ENCODE data around the gene PM20D1.
"Not testable (repeated sequence)": the region's sequence is repeated elsewhere in the genome, so short reads cannot be mapped to it uniquely, and the experiment has no call there.

The PM20D1 gene

DNA sequence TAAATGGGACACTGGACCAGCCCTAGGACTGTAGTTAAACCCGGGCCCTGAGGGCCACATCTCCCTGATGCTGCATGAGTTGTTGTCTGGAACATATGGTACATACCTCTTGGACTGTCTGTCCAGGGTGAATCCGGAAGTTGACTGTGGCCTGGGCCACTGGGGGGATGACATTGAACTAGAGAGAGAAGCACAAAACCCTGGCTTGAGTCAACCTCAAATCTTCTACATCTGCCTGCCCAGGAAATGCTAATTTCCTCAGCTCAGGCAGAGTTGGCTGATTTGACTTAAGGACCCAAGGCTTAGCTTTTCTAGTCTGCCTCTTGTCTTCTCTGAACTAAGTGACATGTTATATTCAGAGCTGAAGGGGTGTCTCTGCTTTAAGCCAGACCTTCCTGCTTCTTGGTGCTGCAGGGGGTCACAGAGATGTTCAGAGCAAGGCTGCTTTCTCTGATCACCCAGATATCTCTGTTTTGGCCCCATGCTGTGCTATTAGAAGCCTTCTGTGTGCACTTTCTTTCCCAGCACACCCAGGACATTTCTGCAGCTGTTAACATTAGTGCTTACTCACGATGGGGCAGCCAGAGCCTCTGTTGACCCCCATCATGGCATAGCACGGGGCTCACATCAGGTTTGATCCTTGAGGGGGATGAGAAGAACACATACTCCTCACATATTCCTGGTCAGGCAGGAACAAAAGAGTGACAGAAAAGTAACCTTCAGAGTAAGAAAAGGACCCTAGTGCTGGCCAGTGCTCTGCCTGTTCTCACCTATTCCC is 9.6 kb downstream of the PM20D1 start:
- DNase-seq (ENCODE audit: low read depth, low spot score): no peak

DNA sequence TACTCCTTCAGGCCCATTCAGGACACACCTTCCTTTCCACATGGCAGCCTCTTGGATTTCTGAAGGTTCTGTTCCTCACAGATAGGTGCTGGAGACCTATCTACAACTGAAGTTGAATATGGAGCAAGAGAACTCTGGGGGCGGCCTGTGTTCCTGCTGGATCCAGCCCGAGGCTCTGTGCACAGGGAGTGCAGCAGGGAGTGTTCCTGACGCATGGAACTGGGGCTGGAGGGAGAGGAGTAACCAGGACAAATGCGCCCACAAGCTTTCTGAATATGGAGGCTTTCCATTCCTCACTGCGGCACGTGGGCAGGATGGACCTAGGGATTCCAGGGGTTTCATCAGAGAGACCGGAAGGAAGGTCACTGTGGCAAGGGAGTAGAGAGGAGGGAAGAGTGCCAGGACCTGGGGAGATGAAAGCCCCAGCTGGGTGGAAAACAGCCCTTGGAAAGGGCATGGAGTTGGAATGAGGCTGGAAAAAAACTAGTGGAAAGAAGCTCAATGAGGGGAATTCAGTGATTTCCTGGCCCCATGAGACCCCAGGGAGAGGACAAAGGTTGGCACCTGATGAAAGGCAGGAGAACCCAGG is 12.5 kb downstream of the PM20D1 start:
- no peak for DNase-seq (ENCODE audit: low read depth, low spot score)

DNA sequence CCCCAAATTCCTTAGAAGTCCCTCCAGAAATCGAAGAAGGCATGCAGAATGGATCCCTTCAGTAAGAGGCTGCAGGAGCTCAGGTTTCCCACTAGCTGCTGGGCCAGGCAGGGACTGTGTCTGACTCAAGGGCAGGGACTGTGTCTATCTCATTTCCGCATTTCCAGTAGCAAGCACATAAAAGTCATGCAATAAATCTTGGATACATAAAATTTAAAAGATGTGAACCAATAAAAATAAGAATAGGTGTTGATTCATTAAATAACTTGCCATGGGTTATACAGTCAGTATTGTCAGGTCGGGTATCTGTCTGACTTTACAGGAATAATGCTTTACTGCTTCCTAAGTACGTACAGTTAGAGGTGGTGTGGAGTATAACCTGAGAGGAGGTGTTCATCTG is 15.2 kb downstream of the PM20D1 start:
- no peak for DNase-seq (ENCODE audit: low read depth, low spot score)

DNA sequence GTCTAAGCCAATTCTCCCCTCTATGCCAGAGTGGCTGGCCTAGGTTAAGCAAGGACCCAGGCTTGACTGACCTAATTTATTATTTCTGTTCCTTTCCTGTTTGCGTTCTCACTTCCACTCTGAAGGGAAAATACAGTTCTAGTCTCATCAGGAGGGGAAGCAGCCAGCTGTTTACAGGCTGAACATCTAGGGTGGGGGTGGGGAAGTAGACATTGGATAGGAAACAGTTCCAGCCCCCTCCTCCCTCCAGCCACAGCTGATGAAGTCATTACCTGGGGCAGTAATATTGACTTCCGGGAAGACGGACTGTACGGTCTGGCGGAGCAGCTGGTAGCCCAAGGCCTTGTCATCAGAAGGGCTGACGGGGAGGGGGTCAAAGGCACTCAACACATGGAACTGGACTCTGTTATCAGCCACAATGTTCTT is 17.6 kb downstream of the PM20D1 start:
- no peak for DNase-seq (ENCODE audit: low read depth, low spot score)

DNA sequence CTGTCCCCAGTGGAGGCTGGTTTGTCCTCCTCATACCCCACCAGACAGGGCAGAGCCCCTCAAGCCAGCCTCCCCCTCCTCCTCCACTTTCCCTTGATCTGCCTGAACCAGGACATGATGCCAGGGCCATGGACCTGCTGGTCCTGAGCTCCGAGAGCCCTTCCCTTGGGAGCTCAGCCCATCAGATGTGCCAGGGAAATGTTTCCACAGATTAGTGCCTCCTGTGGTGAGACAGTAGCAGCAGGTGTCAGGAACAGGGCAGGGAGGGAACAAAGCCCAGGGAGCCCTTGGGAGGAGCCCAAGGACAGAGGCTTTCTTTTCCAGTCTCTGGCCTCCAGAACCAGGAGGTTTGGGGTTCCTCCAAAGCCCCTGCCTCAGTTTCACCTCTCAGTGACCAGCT is 22.3 kb downstream of the PM20D1 start:
- no peak for DNase-seq (ENCODE audit: low read depth, low spot score)

DNA sequence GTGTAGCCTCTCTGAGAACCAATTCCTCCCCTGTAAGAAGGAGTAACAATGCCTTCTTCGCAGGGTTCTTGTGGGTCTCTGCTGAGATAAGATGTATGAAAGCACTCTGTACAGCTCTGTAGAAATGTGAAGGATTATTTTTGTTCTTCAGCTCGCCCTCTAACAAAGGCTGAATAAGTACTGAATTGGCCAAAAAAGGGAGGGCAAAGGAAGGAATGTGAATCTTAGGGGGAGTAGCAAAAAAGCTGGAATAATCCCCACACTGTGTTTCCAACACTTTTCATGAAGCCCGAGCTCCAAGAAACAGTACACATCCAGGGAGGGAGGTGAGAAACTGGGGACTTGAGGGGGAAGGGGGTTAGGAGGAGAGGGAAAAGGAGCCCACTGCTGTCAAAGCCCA is 22.9 kb downstream of the PM20D1 start:
- DNase-seq (ENCODE audit: low read depth, low spot score): no peak

DNA sequence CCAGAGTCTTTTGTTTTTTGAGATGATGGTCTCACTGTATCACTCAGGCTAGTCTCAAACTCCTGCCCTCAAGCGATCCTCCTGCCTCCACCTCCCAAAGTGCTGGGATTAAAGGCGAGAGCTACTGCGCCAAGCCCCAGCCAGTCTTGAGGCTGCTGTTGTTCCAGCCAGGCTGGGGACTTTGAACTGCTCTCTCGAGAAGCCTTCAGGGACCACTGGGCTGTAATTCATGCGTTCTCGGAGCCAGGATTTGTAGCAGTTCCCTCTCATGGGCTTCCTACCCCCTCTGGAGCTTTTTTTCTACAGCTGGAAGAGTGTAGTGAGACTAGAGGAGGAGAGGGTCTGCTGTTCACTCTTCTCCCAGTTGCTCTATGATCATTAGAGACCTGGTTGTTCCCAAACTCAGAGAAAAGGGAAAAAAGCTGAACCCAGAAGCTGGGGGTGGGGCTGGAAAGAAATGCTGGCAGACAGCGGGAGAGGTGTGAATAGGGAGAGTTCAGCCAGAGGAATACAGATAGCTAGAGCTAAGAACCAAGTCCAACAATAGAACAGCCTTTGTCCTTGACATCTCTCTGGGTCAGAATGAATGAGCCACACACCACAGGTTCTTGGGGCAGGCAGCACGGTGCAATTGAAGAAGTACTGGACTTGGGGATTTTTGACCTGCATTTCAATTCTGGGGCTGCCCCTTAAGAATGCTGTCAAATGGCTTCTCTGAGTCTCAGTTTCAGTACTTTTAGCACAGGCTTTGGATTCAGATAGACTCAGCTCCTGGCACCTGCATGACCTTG is 23.7 kb downstream of the PM20D1 start:
- DNase-seq (ENCODE audit: low read depth, low spot score): no peak

DNA sequence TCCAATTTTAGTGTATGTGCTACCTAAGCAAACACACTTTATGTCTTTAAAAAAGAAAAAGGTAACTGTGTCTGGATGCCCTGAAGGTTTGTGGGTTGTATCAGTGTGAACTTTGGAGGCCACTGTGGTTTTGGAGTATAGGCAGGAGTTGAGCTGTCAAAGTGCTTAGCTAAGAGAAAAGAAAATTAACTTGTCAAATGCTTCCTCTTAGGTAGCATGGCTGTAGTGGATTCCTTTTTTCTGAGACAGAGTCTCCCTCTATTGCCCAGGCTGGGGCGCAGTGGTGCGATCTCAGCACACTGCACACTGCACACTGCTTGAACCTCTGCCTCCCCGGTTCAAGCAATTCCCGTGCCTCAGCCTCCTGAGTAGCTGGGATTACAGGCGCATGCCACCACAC is 25.8 kb downstream of the PM20D1 start:
- no peak for DNase-seq (ENCODE audit: low read depth, low spot score)

DNA sequence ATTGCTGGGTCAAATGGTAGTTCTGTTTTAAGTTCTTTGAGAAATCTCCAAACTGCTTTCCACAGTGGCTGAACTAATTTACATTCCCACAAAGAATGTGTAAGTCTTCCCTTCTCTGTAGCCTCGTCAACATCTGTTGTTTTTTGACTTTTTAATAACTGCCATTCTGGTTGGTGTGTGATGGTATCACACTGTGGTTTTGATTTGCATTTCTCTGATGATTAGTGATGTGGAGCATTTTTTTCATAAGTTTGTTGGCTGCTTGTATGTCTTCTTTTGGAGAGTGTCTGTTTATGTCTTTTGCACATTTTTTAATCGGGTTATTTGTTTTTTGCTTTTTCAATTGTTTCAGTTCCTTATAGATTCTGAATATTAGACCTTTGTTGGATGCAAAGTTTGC is 26.7 kb downstream of the PM20D1 start:
- not testable (repeated sequence) for DNase-seq (ENCODE audit: low read depth, low spot score)

DNA sequence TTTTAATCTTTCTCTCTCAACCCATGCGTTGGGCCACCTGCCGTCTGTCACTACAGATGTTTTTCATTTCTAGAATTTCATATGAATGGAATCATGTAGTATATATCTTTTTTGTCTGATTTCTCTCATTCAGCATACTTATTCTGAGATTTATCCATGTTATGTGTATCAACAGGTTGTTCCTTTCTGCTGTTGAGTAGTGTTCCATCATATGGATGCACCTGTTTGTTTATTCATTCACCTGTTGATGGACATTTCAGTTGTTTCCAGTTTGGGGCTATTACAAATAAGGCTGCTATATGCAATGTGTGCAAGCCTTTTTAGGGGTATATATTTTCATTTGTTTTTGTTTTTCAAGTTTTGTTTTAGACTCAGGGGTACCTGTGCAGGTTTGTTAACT is 27.5 kb downstream of the PM20D1 start:
- DNase-seq (ENCODE audit: low read depth, low spot score): no peak

DNA sequence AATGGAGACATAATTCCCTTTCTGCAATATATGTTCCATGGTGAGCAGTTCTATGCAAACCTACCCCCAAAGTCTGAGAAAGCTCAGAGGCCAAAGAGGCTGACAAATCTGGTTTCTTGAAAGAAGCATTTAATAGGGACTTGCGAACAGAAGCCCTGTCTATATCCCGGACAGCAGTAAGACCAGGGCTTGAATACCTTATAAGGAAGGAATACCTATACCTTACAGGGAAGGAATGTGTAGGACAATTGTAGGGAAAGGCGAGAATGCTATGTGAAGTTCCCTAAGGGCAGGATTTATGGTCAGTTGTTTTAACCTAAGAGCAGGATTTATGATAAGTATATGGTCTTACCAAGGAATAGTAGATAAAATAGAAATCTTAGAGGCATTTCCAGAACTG is 31.9 kb downstream of the PM20D1 start:
- no peak for DNase-seq (ENCODE audit: low read depth, low spot score)

DNA sequence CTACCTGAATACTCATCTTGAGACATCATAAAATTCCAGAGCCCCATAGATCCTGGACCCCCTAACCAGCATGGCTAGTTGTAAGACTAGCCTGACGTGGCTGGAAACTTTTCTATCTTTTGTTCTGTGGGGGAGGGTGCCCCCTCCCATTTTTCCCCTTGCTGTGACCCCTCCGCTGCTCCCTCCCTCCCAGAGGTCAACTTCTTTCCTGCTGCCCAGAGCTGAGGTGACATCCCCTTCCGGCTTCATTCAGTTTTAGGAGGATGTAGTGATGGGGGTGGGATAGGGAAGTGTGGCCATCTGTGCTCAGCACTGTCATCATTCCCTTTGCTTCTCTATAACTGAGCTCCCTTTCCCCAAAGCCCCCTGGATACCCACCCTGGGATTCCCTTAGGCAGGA is 32.6 kb downstream of the PM20D1 start:
- no peak for DNase-seq (ENCODE audit: low read depth, low spot score)

DNA sequence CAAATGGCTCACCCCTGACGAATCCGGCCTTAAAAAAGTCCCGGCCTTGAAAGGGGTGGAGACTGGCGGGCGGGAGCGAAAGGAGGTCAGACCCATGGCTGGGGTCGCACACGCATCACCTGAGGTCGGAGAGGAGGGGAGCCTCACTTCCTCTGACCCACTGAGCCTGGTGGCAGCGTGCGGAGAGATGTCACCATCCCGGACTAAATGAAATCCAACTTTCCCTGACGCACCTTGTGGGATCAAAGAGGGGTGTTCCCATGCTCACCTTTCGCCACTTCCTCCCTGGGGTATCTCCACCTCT is 36.2 kb downstream of the PM20D1 start:
- DNase-seq (ENCODE audit: low read depth, low spot score): no peak

DNA sequence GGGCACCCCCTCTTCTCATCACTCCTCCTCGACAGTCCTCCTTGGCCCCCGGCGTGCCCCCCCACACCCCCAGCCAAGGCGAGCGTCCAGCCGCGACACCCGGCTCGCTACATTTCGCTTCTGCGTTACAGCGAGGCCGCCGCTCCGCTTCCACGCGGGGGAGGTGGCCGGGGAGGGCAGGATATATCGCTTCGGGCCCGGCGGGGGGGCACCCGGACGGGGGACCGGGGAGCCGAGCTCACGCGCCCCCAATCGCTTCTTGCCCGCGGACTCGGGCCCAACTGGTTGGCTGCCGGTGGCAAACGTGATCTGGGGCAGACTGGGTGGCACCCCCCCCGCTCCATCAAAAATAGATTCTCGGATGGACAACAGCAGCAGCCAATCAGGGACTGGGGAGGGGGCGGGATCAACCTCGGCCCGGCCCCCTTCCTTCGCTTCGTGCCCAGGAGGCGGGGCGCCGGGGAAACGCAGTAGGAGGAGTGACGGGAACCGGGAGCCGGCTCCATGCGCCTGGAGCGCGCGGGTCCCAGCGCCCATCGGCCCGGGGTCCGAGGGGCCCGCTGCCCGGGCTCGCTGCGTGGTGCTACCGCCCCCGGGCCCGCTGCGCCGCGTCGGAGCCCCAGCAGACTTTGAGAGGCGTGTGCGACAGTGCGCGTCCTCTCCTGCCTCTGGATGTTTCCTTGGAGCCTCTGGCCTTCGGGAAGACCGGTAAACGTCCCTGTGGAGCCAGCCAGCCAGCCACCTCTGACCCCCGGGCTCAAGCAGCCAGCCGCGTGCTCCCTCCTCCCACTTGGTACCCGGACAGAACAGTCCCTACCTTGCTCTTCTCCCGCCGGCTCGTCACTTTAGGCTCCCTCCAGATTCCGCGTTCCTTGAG is 36.8 kb downstream of the PM20D1 start, which contains the start of gene SLC41A1:
Gene SLC41A1, minus strand, starts transcription at position 321 of the 877 bp plus-strand sequence. CDS start 2,757 bp downstream, outside the sequence.
- no peak for DNase-seq (ENCODE audit: low read depth, low spot score)

DNA sequence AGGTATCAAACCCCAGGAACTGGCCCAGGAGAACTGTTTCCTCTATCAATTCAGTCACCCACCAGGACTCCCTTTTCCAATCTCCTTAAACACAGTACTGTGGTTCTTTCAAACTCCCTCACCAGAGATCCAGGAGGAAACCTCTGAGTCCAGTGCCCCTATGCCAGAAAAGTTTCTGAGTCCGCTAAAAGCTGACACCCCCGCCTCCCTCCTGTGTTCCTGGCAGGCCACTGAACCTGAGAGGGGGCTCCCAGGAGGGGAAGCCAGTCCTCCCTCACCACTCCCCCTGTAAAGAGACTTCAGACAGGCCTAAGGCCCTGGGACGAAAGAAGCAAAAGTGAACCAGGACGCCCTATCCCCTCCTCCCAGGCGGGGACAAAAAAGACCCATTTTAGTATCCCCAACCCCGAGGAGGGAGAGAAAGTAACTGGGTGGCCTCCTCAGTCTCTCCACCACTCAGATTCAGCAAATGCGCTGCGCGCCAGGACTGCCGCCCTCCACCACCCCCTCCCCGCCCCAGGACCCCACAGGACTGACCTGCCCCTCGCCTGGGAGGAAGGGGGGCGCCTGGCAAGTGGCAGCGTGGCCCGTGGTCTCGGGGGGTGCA is 37.6 kb downstream of the PM20D1 start:
- DNase-seq (ENCODE audit: low read depth, low spot score): no peak

DNA sequence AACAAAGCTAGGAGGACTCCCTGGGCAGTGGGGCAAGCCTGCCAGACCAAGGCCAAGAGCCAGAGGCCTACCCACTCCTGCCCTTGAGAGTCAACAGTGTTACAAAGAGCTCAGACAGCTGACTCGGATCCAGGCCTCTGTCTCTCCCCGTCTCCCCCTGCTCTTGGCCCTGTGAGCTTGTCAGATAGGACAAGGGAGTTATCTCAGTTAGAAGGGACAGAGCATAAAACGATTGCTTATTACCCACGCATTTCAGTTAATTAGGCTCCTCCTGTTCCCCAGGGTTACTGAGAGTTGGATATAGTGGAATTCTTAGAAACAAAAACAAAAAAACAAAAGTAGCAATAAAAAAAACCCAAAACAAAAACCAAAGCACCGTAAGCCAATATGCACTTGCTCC is 38.3 kb downstream of the PM20D1 start:
- DNase-seq (ENCODE audit: low read depth, low spot score): no peak

DNA sequence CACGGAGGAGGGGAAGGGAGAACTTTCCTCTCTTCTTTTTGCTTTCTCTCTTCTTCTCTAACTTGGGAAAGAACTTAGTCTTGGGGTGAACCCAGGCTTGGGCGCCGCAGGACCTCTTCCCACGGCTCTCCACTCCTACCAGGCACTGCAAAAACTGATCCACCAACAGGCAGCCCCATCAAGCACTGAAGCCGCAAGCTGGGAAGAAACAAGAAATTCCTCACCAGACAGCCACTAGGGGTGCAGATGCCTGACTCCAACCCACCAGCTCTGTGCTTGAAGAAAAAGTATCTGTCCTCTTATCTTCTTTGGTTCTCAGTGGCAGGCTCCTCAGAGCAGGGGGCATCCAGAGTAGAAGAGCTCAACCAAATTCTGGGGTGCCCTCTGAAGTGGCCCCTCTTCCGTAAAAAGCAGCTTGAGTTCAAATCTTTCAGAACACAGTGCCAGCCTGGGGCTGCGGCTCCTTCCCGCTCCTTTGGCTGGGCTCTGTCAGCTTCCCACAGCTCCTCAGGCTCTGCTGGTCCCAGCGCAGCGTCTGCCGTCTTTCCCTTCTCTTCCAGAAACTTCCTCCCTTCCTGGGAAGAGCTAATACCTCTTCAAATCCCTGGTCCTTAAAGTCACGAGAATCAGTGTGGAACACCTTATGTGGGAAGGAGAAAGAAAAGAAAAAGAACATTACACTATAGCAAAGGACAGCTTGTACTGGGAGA is 39.3 kb downstream of the PM20D1 start:
- DNase-seq (ENCODE audit: low read depth, low spot score): no peak

DNA sequence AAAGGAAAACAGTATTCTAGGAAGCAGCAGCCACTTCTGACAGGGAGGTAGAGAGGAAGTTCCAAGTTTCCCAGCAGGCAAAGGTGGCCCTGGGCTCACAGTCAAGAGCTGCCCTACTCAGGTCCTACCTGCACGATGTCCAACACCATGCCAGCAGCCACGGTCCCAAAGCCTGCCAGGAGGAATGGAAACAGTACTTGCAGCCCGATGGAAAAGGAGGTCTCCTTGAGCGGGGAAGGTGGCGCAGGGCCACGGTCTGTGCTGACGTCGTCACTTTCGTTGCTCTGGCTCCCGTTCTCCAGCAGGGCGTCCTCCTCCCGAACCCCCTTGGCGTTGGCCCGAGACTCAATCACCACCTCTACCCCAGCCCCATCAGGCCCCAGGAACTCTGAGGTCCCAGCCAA is 40.0 kb downstream of the PM20D1 start:
- no peak for DNase-seq (ENCODE audit: low read depth, low spot score)

DNA sequence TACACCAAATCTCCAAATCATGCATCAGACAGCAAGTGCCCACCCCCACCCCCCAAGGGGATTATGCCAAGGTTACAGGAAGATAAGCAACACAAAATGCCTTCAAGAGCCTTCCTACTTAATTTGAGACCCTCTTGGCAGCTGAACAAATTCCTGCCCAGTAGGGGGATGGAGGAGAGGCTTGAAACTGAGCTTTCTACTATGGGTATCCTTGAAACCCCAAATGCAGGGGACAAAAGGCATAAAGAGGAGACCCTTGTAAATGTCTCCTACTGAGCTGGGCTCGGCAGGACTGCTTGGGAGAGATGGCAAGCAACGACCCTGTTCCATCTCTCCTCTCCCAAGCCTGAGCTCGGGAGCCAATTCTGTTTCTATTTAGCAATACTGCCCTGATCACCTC is 40.5 kb downstream of the PM20D1 start:
- no peak for DNase-seq (ENCODE audit: low read depth, low spot score)

DNA sequence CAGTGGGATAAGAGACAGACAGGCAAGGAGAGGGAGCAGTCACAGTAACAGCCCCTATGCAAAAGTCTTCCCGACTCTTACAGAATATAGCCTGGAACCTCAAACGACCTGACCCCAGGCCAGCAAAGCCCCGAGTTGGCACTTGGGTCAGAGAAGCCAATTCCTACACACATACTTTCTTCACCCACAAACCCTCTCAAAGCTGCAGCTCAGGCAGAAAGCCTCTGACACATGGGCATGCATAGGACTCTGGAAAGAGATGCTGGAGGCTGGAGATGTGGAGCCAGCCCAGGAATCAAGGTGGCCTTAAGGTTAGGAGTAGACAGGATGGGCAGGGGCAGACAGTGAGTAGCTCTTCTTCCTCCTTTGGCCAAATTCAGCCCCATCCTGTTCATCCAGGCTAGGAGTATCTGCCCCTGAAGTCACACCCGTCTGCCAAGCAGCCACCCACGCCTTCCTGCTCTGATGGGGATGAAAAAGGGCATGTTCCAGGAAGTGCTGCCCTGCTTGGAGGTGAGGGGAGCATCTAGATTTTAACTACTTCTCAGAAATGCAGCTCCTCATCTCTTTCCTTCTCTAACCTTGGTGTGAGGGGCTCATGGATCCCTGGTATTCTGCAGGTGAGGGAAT is 44.7 kb downstream of the PM20D1 start:
- DNase-seq (ENCODE audit: low read depth, low spot score): no peak
